MM.1S (cell line): Measurements from ENCODE around the gene CNPPD1.

Source experiments
- DNase-seq: peaks from one replicate; pipeline ENCODE4 v3.0.0-alpha.2; 2015
- H2AFZ ChIP-seq: fragments of 300-600 bp; sonication (generic); 2 replicates; pipeline ENCODE4 v1.6.0; 2016; ENCODE audit warnings: antibody characterized with exemption, low read length
- H3F3A ChIP-seq: fragments of 300-600 bp; sonication (generic); 2 replicates; pipeline ENCODE4 v1.6.1; 2016; ENCODE audit warnings: mild to moderate bottlenecking, antibody characterized with exemption, low read length, moderate library complexity, mixed read lengths; ENCODE audit not compliant: insufficient read depth
- H3K27ac ChIP-seq: fragments of 300-600 bp; sonication (generic); 2 replicates; pipeline ENCODE4 v1.5.1; 2016; ENCODE audit warnings: mild to moderate bottlenecking, low read length
- H3K27me3 ChIP-seq: fragments of 300-600 bp; sonication (generic); replicated peaks from 2 replicates; pipeline ENCODE4 v1.6.0; 2016; ENCODE audit warnings: low read length; ENCODE audit not compliant: insufficient read depth
- H3K36me3 ChIP-seq: fragments of 300-600 bp; sonication (generic); replicated peaks from 2 replicates; pipeline ENCODE4 v1.6.1; 2016; ENCODE audit warnings: mild to moderate bottlenecking, low read length, mixed read lengths; ENCODE audit not compliant: insufficient read depth
- H3K4me1 ChIP-seq: fragments of 300-600 bp; sonication (generic); 2 replicates; pipeline ENCODE4 v1.6.1; 2016; ENCODE audit warnings: low read length, mixed read lengths
- H3K4me2 ChIP-seq: fragments of 300-600 bp; sonication (generic); 2 replicates; pipeline ENCODE4 v1.6.0; 2016; ENCODE audit warnings: low read depth, low read length
- H3K4me3 ChIP-seq: fragments of 300-600 bp; sonication (generic); 2 replicates; pipeline ENCODE4 v1.5.1; 2016; ENCODE audit warnings: low read length, mixed read lengths
- H3K79me2 ChIP-seq: fragments of 300-600 bp; sonication (generic); 2 replicates; pipeline ENCODE4 v1.6.1; 2016; ENCODE audit warnings: mixed run types, low read length, mixed read lengths
- H3K9ac ChIP-seq: fragments of 300-600 bp; sonication (generic); 2 replicates; pipeline ENCODE4 v1.6.1; 2016; ENCODE audit warnings: low read length, mixed read lengths
- H3K9me2 ChIP-seq: fragments of 300-600 bp; sonication (generic); replicated peaks from 2 replicates; pipeline ENCODE4 v1.6.1; 2016; ENCODE audit warnings: mild to moderate bottlenecking, low read length, mixed read lengths; ENCODE audit not compliant: insufficient read depth
- H3K9me3 ChIP-seq: fragments of 300-600 bp; sonication (generic); replicated peaks from 2 replicates; pipeline ENCODE4 v1.6.1; 2016; ENCODE audit warnings: mild to moderate bottlenecking, low read length, mixed read lengths; ENCODE audit not compliant: insufficient read depth
- H4K20me1 ChIP-seq: fragments of 300-600 bp; sonication (generic); 2 replicates; pipeline ENCODE4 v1.6.1; 2016; ENCODE audit warnings: mild to moderate bottlenecking, low read length, moderate library complexity, mixed read lengths; ENCODE audit not compliant: insufficient read depth
- CTCF ChIP-seq: fragments of 300-600 bp; sonication (generic); IDR thresholded peaks from 2 replicates; pipeline ENCODE4 v1.5.1; 2016; ENCODE audit warnings: antibody characterized with exemption, low read length, mixed read lengths
- EZH2 ChIP-seq: fragments of 300-600 bp; sonication (generic); optimal IDR thresholded peaks from 2 replicates; pipeline ENCODE3; 2017; ENCODE audit warnings: low read depth, mild to moderate bottlenecking, antibody characterized with exemption, low read length, mixed read lengths
- EZH2phosphoT487 ChIP-seq: fragments of 300-600 bp; sonication (generic); IDR thresholded peaks from 2 replicates; pipeline ENCODE4 v1.6.1; 2018; ENCODE audit warnings: antibody characterized with exemption, low read length

CNPPD1 gene

GRCh38 chr2:219124381-219125110 lies 52.2 kb downstream of the CNPPD1 start:
- 0 out of 2 replicates have a peak, but pooled peaks cover 5% of the 10 kb centered on the region for H4K20me1 ChIP-seq
- H2AFZ ChIP-seq = no peak overlapping the region
- no peaks in the 10 kb centered on the region for H3K36me3 ChIP-seq
- H3K4me2 ChIP-seq = no peak overlapping the region
- no peaks in the 10 kb centered on the region for H3K79me2 ChIP-seq
- H3K27ac ChIP-seq = no peak overlapping the region
- no peaks in the 10 kb centered on the region for H3K9me2 ChIP-seq
- TF ChIP-seq EZH2 (no peak), EZH2phosphoT487 (no peak), CTCF (no peak)
- H3K9ac ChIP-seq = no peak overlapping the region
- H3K4me3 ChIP-seq = no peak overlapping the region
- H3F3A ChIP-seq = no peaks in the 10 kb centered on the region
- no peaks in the 10 kb centered on the region for H3K27me3 ChIP-seq
- no peaks in the 10 kb centered on the region for H3K4me1 ChIP-seq
- H3K9me3 ChIP-seq = no peaks in the 10 kb centered on the region
- DNase-seq = no peak

- TF ChIP-seq CTCF (no peak), EZH2 (no peak), EZH2phosphoT487 (no peak)
- H3K27me3 ChIP-seq = no peaks in the 10 kb centered on the region
- no peak for DNase-seq
- H2AFZ ChIP-seq = no peak overlapping the region
- no peaks in the 10 kb centered on the region for H3K79me2 ChIP-seq
- H3K36me3 ChIP-seq = no peaks in the 10 kb centered on the region
- no peaks in the 10 kb centered on the region for H3K9me2 ChIP-seq
- H3K4me3 ChIP-seq = no peak overlapping the region
- no peaks in the 10 kb centered on the region for H3F3A ChIP-seq
- H3K9ac ChIP-seq = no peak overlapping the region
- no peak overlapping the region for H3K27ac ChIP-seq
- H4K20me1 ChIP-seq = 0 out of 2 replicates have a peak, but pooled peaks cover 5% of the 10 kb centered on the region
- H3K4me2 ChIP-seq = no peak overlapping the region
- H3K9me3 ChIP-seq = no peaks in the 10 kb centered on the region
- no peaks in the 10 kb centered on the region for H3K4me1 ChIP-seq
Observed at GRCh38 chr2:219123356-219124135, 53.2 kb downstream of the CNPPD1 start.

GRCh38 chr2:219122202-219122980 lies 54.3 kb downstream of the CNPPD1 start:
- Histone ChIP-seq H3K9ac (no peak overlapping the region), H4K20me1 (0 out of 2 replicates have a peak, but pooled peaks cover 6% of the 10 kb centered on the region), H3K4me2 (no peak overlapping the region), H3K9me3 (no peaks in the 10 kb centered on the region), H3K27ac (no peak overlapping the region), H2AFZ (no peak overlapping the region), H3K9me2 (no peaks in the 10 kb centered on the region), H3K4me1 (no peaks in the 10 kb centered on the region), H3K27me3 (no peaks in the 10 kb centered on the region), H3K36me3 (no peaks in the 10 kb centered on the region), H3K4me3 (no peak overlapping the region), H3F3A (no peaks in the 10 kb centered on the region), H3K79me2 (no peaks in the 10 kb centered on the region)
- TF ChIP-seq EZH2phosphoT487 (no peak), CTCF (no peak), EZH2 (no peak)
- no peak for DNase-seq
